Thoracic aorta endothelial cell (primary cell): ENCODE measurements around the gene CXCL8. TPM values are rescaled to one million over a fixed set of nuclear protein-coding genes. Genes with fewer than 3 reads are reported as not detected.

Experiments used
- total RNA-seq: library from RNA; depleted of rRNA; stranded (reverse); fragments of >200 nt; gene quantifications from 2 replicates; pipeline ENCODE4 v1.2.3, GENCODE V29; 2012

The CXCL8 gene
- total RNA-seq, result 156 and 243 TPM in 2 replicates

GRCh38 chr4:73740353-73740778 is at the start of gene CXCL8:
Gene CXCL8, plus strand, starts transcription at chr4:73740569. Its CDS starts 90 bp downstream, at chr4:73740659.

Other genes with a start within 250 kb of the CXCL8 start
- gene RASSF6, start 120.1 kb upstream of the CXCL8 start, total RNA-seq, result under 0.01 TPM in 1 of 2 replicates, not detected in the other
- 2.9 and 17.3 TPM in 2 replicates for gene CXCL6, start 96.1 kb downstream of the CXCL8 start, total RNA-seq
- gene PF4V1, start 112.7 kb downstream of the CXCL8 start, total RNA-seq, result 0.80 TPM in 1 of 2 replicates, not detected in the other
- 64.6 and 78.5 TPM in 2 replicates for gene CXCL1, start 128.8 kb downstream of the CXCL8 start, total RNA-seq
- 0.57 TPM in 1 of 2 replicates, not detected in the other for gene PF4, start 241.5 kb downstream of the CXCL8 start, total RNA-seq
- not detected in 2 replicates for gene PPBP, start 247.6 kb downstream of the CXCL8 start, total RNA-seq